AG20443 (cell line): ENCODE data around the gene GABPB2.

Experiments
- DNase-seq: peaks from one replicate; pipeline ENCODE4 v3.0.0; 2012; ENCODE audit warnings: low spot score, mixed read lengths

The GABPB2 gene

GRCh38 chr1:151070474-151071276, at the start of gene GABPB2:
Gene GABPB2, plus strand, starts transcription at chr1:151070761. Its CDS starts 17,429 bp downstream, at chr1:151088190.
- DNase-seq: peak; percentile 93

GRCh38 chr1:151024540-151025146, 45.9 kb upstream of the GABPB2 start:
- DNase-seq: peak; percentile 84

GRCh38 chr1:151026460-151026859, 44.1 kb upstream of the GABPB2 start:
- DNase-seq: no peak

GRCh38 chr1:151032164-151032563, 38.4 kb upstream of the GABPB2 start:
- DNase-seq: no peak

GRCh38 chr1:151035167-151035566, 35.4 kb upstream of the GABPB2 start:
- DNase-seq: no peak

GRCh38 chr1:151036356-151036755, 34.2 kb upstream of the GABPB2 start, which contains the start of gene BNIPL:
Gene BNIPL, plus strand, starts transcription at chr1:151036586. Its CDS starts 140 bp downstream, at chr1:151036726.
- DNase-seq: no peak

- DNase-seq: no peak
These were observed 33.5 kb upstream of the GABPB2 start for GRCh38 chr1:151037032-151037431.

GRCh38 chr1:151039521-151039920, 31.0 kb upstream of the GABPB2 start:
- DNase-seq: no peak

GRCh38 chr1:151043163-151043562, 27.4 kb upstream of the GABPB2 start:
- no peak for DNase-seq

GRCh38 chr1:151047591-151047924, 23.0 kb upstream of the GABPB2 start, which contains the start of gene C1orf56:
Gene C1orf56, plus strand, starts transcription at chr1:151047751. Its CDS starts 97 bp downstream, at chr1:151047848.
- DNase-seq: peak; percentile 97

- peak; percentile 81 for DNase-seq
These were observed 22.5 kb upstream of the GABPB2 start for GRCh38 chr1:151047925-151048644.

- DNase-seq: no peak
These were observed 21.9 kb upstream of the GABPB2 start for GRCh38 chr1:151048645-151049032.

GRCh38 chr1:151049458-151049857, 21.1 kb upstream of the GABPB2 start:
- DNase-seq: no peak

- DNase-seq: no peak
These were observed 20.4 kb upstream of the GABPB2 start for GRCh38 chr1:151050051-151050688.

- DNase-seq: no peak
These were observed 19.1 kb upstream of the GABPB2 start for GRCh38 chr1:151051356-151052009.

- DNase-seq: no peak
These were observed 15.5 kb upstream of the GABPB2 start for GRCh38 chr1:151054971-151055547.

GRCh38 chr1:151055581-151055980, 15.0 kb upstream of the GABPB2 start:
- DNase-seq: no peak

- DNase-seq: no peak
These were observed 14.4 kb upstream of the GABPB2 start for GRCh38 chr1:151056149-151056548.

GRCh38 chr1:151058692-151059091, 11.9 kb upstream of the GABPB2 start:
- DNase-seq: peak; percentile 13

GRCh38 chr1:151059109-151060006, 11.2 kb upstream of the GABPB2 start, which contains the start of gene CDC42SE1:
Gene CDC42SE1, minus strand, starts transcription at chr1:151059622. Its CDS starts 3,892 bp downstream, at chr1:151055730.
- DNase-seq: peak; percentile 93
